ENCODE results near the gene EHMT1.

The EHMT1 gene

GRCh38 chr9:137784641-137785513 is 166.1 kb downstream of the EHMT1 start:
- TF ChIP-seq ZNF565 (CRISPR knock-in tag; conservative IDR thresholded peaks at IDR 0.05; ENCODE audit: low read depth): no peak
- no peak for TF ChIP-seq ZNF8 (CRISPR knock-in tag; IDR thresholded peaks at IDR 0.05)
- no peak for TF ChIP-seq SNAI2 (CRISPR knock-in tag; IDR thresholded peaks at IDR 0.05)
- no peak for TF ChIP-seq ZC3H10 (CRISPR knock-in tag; IDR thresholded peaks at IDR 0.05)
- no peak for TF ChIP-seq ESRRG (CRISPR knock-in tag; IDR thresholded peaks at IDR 0.05)
- TF ChIP-seq BACH2 (CRISPR knock-in tag; IDR thresholded peaks at IDR 0.05; ENCODE audit: borderline replicate concordance): no peak
- TF ChIP-seq CSDC2 (CRISPR knock-in tag; IDR thresholded peaks at IDR 0.05): no peak
- no peak for TF ChIP-seq ISL1 (CRISPR knock-in tag; IDR thresholded peaks at IDR 0.05)
- TF ChIP-seq POU6F1 (CRISPR knock-in tag; IDR thresholded peaks at IDR 0.05; ENCODE audit: borderline replicate concordance, low read depth): no peak
- no peak for TF ChIP-seq TSHZ2 (CRISPR knock-in tag; IDR thresholded peaks at IDR 0.05)
- TF ChIP-seq GLIS3 (CRISPR knock-in tag; IDR thresholded peaks at IDR 0.05): no peak
- TF ChIP-seq TCF4 (CRISPR knock-in tag; IDR thresholded peaks at IDR 0.05; ENCODE audit: borderline replicate concordance): no peak
- no peak for TF ChIP-seq CREB5 (CRISPR knock-in tag; IDR thresholded peaks at IDR 0.05; ENCODE audit: low read depth)
- no peak for TF ChIP-seq ARNTL (CRISPR knock-in tag; IDR thresholded peaks at IDR 0.05; ENCODE audit: borderline replicate concordance, low read depth)
- no peak for TF ChIP-seq ZFP30 (CRISPR knock-in tag; IDR thresholded peaks at IDR 0.05)
- TF ChIP-seq TOX (CRISPR knock-in tag; IDR thresholded peaks at IDR 0.05; ENCODE audit: borderline replicate concordance): no peak
- TF ChIP-seq RARB (CRISPR knock-in tag; IDR thresholded peaks at IDR 0.05): no peak
- TF ChIP-seq ZNF70 (CRISPR knock-in tag; IDR thresholded peaks at IDR 0.05): no peak
- no peak for TF ChIP-seq CSRNP3 (CRISPR knock-in tag; IDR thresholded peaks at IDR 0.05)
- no peak for TF ChIP-seq ZFP3 (CRISPR knock-in tag; IDR thresholded peaks at IDR 0.05)

GRCh38 chr9:137785704-137786161 is 166.9 kb downstream of the EHMT1 start:
- no peak for ATAC-seq
- no peak for TF ChIP-seq OSR1 (CRISPR knock-in tag; IDR thresholded peaks at IDR 0.05)
- no peak for TF ChIP-seq PATZ1 (CRISPR knock-in tag; IDR thresholded peaks at IDR 0.05; ENCODE audit: borderline replicate concordance)
- TF ChIP-seq CSRNP3 (CRISPR knock-in tag; IDR thresholded peaks at IDR 0.05): no peak
- no peak for TF ChIP-seq TCF4 (CRISPR knock-in tag; IDR thresholded peaks at IDR 0.05; ENCODE audit: borderline replicate concordance)
- no peak for TF ChIP-seq TOX (CRISPR knock-in tag; IDR thresholded peaks at IDR 0.05; ENCODE audit: borderline replicate concordance)
- TF ChIP-seq SNAI2 (CRISPR knock-in tag; IDR thresholded peaks at IDR 0.05): no peak
- no peak for TF ChIP-seq ZFP30 (CRISPR knock-in tag; IDR thresholded peaks at IDR 0.05)
- TF ChIP-seq POU6F1 (CRISPR knock-in tag; IDR thresholded peaks at IDR 0.05; ENCODE audit: borderline replicate concordance, low read depth): no peak
- no peak for TF ChIP-seq ISL1 (CRISPR knock-in tag; IDR thresholded peaks at IDR 0.05)
- TF ChIP-seq ZNF8 (CRISPR knock-in tag; IDR thresholded peaks at IDR 0.05): no peak
- no peak for TF ChIP-seq TSHZ2 (CRISPR knock-in tag; IDR thresholded peaks at IDR 0.05)
- TF ChIP-seq ZC3H10 (CRISPR knock-in tag; IDR thresholded peaks at IDR 0.05): no peak
- no peak for TF ChIP-seq ZNF565 (CRISPR knock-in tag; conservative IDR thresholded peaks at IDR 0.05; ENCODE audit: low read depth)
- TF ChIP-seq ARNTL (CRISPR knock-in tag; IDR thresholded peaks at IDR 0.05; ENCODE audit: borderline replicate concordance, low read depth): no peak

More at GRCh38 chr9:137784641-137785513, 166.1 kb downstream of the EHMT1 start:
- ATAC-seq: no peak
